Right ventricle myocardium superior (tissue), 1 donor: ENCODE results near the gene NFIB. TPM values are rescaled to one million over a fixed set of nuclear protein-coding genes. Genes with fewer than 3 reads are reported as not detected.

Source experiments
- ATAC-seq: fragments of 200-7000 bp; cut with Tn5 transposase; one replicate; pipeline ENCODE4 v1.9.1; 2020; ENCODE audit warnings: mild to moderate bottlenecking; ENCODE audit not compliant: poor library complexity
- DNase-seq: peaks from one replicate; pipeline ENCODE4 v3.0.0-alpha.2; 2020
- intact Hi-C: fragments of 100-400 bp; cut with DNase I; formaldehyde crosslinking; loops from one replicate; pipeline ENCODE4 v1.11.2; 2022
- total RNA-seq: library from RNA; stranded (reverse); fragmentation: NEBNext Ultra II Directional; extraction: Animal tissue kit (Norgen Biotek cat#: 25700); gene quantifications from one replicate; pipeline ENCODE4 v1.2.1, GENCODE V29; 2021
- donor health status: DM: no; HTN: yes; CAD: no; lungs with severe emphysema.

Gene NFIB
- total RNA-seq, 1 donor from 2014 or later: 104 TPM

- DNase-seq (no peak), ATAC-seq (no peak)
- intact Hi-C loops: no loop called here
These were observed 221.6 kb downstream of the NFIB start for GRCh38 chr9:14092344-14092743.

DNA sequence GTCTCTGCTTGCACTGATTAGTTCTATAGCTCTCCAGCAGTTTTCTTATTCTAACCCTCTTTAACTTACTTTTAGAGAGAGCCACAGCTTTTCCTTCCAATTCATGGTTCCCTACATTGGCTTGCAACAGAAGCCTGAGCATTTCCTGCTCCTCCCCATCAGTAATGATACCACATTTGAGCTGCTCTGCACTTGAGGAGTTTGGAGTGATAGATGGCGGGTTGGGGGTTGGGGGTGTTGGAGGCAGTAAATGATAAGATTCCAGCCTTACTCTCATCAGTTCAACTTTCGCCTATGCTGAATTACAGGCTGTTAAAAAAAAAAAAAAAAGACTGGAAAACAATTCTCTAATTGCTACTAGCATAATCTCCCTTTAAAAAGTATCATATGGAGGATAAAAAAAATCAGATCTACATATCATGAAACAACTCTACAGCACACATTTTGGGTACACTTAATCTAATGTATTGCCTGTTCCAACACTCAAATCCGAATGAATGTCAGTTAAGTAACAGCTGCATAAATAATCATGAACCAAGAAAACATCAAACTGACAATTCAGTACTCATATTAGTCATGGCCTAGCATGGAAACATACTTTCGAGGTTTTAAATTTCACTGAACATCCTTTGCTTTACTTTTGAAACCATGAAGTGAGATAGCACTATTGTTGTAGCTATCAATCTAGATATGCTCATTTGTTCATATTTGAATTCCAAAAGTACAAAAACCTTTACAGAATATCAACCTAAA is 224.7 kb downstream of the NFIB start:
- intact Hi-C loops: no loop called here
- DNase-seq (no peak), ATAC-seq (no peak)

DNA sequence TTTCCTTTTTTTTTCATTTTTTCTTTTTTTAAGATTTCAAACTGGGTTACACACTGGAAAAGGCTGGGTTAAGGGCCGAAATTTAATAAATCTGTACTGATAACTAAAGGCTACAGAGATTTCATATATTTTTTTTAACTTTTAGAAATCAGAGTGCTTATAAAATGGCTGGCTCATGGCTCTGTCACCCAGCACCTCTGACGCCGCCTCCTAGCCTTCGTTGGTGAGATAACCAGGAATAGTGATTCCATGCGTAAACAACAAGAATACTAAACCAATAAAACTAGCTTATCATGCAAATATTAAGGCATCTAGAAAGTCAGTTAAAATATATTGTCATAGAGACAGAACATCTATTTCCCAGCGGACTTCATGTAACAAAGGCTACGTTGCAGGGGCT is 226.4 kb downstream of the NFIB start:
- intact Hi-C loops: no loop called here
- ATAC-seq: no peak

GRCh38 chr9:14086495-14086894 is 227.4 kb downstream of the NFIB start:
- intact Hi-C loops: no loop called here
- no peak for ATAC-seq

More for the DNA sequence above, 226.4 kb downstream of the NFIB start:
- DNase-seq: no peak

DNA sequence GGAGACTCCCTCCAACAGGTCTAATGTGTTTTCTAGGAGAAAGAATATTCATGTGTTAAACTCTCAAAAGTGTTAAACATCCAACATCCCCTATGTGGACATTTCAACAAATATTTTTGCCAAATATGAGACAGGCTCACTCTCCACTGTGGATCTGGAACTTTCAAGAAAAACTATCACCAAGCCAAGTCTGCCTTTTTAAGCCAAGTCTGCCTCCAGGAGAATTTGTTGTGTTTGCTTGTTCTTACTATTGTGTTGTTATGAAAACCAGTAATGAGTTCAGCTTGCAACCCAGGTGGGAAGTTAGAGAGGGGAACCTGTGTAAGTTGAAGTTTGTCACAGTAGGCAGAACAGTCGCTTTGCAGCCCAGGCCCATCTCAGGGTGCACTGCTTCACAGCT is 228.1 kb downstream of the NFIB start:
- DNase-seq: no peak
- ATAC-seq: no peak
- intact Hi-C loops: no loop called here

More at GRCh38 chr9:14086495-14086894, 227.4 kb downstream of the NFIB start:
- no peak for DNase-seq

- ATAC-seq: no peak
- no peak for DNase-seq
- intact Hi-C loops: no loop called here
These were observed 229.1 kb downstream of the NFIB start for GRCh38 chr9:14084867-14085266.

DNA sequence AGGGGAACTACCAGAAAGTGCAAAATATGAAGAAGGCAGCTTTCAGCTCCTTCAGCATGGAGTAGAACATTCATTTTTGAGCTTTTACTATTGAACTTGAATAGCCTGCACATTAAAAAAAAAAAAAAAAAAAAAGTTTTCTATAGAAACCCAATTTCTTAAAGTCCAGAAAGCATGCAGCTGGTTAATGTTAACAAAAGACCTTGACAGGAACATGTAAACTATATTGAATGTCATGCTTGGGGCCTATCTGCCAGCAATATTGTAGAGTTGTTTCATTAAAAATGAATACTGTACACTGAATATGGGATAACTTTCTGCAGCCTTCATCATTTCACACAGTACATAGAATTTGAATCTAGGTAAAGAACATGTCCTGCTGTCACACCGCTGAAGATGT is 230.6 kb downstream of the NFIB start:
- no peak for ATAC-seq
- DNase-seq: no peak
- intact Hi-C loops: no loop called here

DNA sequence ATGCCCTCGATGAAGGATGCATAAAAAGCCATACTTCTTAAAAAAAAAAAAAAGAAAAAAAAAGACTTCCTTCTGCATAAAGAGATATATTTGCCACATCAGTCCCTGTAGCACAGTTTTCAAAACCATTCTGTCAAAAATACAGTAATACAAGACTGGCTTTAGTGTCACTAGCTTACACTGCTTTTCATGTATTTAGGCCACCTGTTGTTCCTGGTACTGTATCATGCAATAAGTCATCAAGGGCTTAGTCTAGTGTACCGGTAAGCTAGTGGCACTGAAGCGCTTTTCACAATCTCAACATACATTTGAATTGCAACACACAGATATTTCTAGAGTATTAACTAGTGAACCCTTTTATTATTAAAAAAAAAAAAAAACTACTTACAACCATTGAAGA is 231.2 kb downstream of the NFIB start:
- no peak for DNase-seq
- no peak for ATAC-seq
- intact Hi-C loops: no loop called here

GRCh38 chr9:14081745-14082144 is 232.2 kb downstream of the NFIB start:
- ATAC-seq (no peak), DNase-seq (no peak)
- intact Hi-C loops: no loop called here

- no peak for DNase-seq
- intact Hi-C loops: no loop called here
- ATAC-seq: no peak
These were observed 232.9 kb downstream of the NFIB start for GRCh38 chr9:14080959-14081542.

DNA sequence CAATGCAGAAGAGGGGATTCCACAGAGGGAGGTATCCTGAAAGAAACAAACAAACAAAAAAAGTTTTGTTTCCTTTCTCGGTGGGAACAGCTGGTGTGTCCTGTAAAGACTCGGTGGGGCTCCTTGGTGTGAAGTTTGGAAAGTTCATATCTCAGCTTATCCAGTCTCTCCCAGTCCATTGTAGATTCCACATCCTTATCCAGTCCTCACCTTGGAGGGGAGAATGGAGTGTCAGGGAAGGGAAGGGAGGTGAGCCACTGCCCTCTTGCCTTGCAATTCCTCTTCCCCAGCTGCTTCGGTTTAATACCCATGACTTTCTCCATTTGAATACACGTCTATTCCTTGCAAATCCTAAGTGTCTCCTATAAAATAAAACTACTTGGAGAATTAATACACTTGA is 234.5 kb downstream of the NFIB start:
- ATAC-seq (peak; percentile 12), DNase-seq (no peak)
- intact Hi-C loops: no loop called here

DNA sequence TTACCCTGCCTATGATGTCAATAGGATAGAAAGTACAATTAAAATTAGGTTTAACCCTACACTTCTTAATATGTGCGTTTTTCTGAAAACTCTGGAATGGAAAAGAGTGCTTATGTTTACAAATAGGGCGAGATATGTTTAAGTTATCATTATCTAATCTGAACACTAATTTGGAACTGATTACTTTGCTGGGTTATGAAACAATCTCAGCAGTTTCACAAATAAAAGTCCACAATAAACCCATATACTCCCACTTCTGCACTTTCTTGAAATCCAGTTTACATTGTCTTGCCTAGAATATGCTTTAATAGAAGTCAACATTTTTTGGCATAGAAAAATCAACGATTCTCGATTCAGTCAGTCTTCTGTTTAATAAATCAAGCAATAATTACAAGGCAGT is 236.3 kb downstream of the NFIB start:
- intact Hi-C loops: no loop called here
- ATAC-seq (no peak), DNase-seq (no peak)

- intact Hi-C loops: no loop called here
- no peak for DNase-seq
- no peak for ATAC-seq
These were observed 238.7 kb downstream of the NFIB start for GRCh38 chr9:14075218-14075617.

GRCh38 chr9:14072850-14073249 is 241.1 kb downstream of the NFIB start:
- intact Hi-C loops: no loop called here
- DNase-seq (no peak), ATAC-seq (no peak)

DNA sequence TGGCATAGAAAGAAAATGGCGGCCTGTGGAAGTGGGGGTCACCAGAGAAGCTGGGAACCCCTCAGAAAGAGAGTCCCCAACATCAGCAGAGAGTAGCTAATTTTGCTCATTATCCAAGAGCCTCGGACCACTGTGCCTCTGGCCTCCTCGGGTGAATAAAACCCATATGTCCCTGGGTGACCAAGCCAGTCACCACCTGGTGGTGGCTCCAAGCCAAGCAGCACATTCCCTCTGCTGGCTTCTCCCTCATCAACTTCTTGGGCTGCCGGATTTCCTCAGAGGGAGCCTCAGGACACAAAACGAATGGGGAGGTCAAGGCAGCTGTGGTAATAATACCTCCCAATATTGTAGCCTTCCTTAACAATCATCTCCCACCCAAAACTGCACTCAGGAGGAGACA is 242.5 kb downstream of the NFIB start:
- DNase-seq (no peak), ATAC-seq (no peak)
- intact Hi-C loops: no loop called here

GRCh38 chr9:14068690-14069089 is 245.3 kb downstream of the NFIB start:
- DNase-seq (no peak), ATAC-seq (no peak)
- intact Hi-C loops: no loop called here

- ATAC-seq (no peak), DNase-seq (no peak)
- intact Hi-C loops: no loop called here
These were observed 247.1 kb downstream of the NFIB start for GRCh38 chr9:14066831-14067230.

GRCh38 chr9:14066032-14066431 is 247.9 kb downstream of the NFIB start:
- DNase-seq (no peak), ATAC-seq (no peak)
- intact Hi-C loops: no loop called here

- no peak for ATAC-seq
- DNase-seq: no peak
- intact Hi-C loops: no loop called here
These were observed 249.0 kb downstream of the NFIB start for GRCh38 chr9:14064940-14065339.

DNA sequence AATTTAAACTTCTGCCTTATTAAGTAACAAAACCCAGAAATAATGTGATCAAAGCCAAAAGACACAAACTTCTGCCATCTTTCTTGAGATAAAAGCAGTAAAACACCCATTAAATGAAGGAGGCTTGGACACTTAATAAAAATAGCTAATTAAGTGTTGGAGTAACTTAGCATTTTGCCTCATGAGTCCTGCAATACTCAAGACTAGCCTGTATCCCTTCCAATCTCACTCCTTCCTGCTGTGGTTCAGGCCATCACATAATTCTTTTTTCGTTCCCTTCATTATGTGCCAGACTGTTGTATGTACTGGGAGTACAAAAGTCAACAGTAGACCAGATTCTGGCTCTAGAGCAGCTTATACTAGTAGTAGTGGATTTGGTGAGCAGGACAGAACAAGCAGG is 250.2 kb downstream of the NFIB start:
- intact Hi-C loops: no loop called here
- ATAC-seq: no peak
- no peak for DNase-seq
